Stimulated activated naive CD4-positive, alpha-beta T cell treated with Interleukin-2 at 50 U/mL for 16 hours (primary cell): ENCODE measurements around the gene SPP2.

ENCODE experiments used
- DNase-seq: peaks from one replicate; lab custom pipeline; 2025; lab: John Stamatoyannopoulos, UW

The SPP2 gene

DNA sequence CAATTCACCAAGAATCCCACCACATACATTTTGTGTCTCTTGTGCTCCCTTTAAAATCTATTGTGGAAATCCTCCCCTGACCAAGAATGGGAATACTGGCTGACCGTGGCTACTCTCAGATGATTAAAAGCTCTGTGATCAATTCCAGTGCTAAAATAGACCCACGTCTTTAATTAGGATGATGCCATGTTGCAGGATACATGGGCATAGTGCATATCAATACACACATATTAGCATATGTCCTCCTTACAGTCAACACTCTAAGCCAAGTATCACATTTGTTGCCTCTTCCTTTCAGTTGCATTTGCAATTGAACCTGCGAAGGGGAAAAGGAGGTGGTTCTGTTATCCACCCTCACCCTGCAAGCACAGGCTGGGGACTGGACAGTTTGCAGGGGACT, 41.8 kb downstream of the SPP2 start:
- no peak for DNase-seq

DNA sequence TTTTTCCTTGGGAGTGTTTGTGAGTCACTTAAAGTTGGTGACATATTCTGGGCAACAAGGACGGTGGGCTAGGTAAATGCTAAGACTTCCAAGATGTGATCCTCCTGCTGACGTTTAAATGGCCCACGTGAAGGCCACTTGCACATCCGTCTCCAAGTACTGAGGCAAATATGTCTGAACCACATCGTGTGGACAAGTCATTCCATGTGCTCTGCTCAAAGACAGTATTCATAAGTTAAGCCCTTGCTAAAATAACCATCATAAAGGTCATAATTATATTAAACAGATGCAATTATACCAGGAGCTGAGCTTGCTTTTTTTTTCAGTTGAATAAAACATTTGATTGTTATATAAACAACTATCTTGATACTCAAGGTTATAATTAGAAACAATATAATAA, 44.8 kb downstream of the SPP2 start:
- no peak for DNase-seq

GRCh38 chr2:234096164-234096563, 45.7 kb downstream of the SPP2 start:
- DNase-seq, result no peak

GRCh38 chr2:234098681-234099080, 48.2 kb downstream of the SPP2 start:
- DNase-seq, result no peak

GRCh38 chr2:234099266-234099665, 48.8 kb downstream of the SPP2 start:
- no peak for DNase-seq

- DNase-seq, result no peak
Measured at GRCh38 chr2:234100686-234101085, 50.2 kb downstream of the SPP2 start.

GRCh38 chr2:234102112-234102511, 51.6 kb downstream of the SPP2 start:
- no peak for DNase-seq

DNA sequence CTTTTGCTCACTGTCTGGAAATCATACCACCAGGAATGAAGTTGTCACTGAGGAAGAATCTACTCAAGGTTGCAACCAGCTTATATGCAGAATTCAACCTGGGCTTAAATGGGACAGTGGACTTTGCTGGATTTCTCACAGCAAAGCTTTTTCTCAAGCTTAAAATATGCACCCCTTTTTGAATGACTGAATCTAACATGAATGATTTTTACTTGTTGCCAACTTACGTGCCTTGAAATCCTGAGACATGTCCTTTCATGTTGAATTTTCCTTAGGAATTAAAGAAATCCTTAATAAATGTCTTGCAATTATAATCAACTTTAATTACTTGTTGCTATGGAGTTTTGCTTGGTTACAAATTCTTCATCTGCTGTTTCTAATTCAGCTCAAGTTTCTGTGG, 57.4 kb downstream of the SPP2 start:
- no peak for DNase-seq

GRCh38 chr2:234109321-234109720, 58.8 kb downstream of the SPP2 start:
- no peak for DNase-seq

DNA sequence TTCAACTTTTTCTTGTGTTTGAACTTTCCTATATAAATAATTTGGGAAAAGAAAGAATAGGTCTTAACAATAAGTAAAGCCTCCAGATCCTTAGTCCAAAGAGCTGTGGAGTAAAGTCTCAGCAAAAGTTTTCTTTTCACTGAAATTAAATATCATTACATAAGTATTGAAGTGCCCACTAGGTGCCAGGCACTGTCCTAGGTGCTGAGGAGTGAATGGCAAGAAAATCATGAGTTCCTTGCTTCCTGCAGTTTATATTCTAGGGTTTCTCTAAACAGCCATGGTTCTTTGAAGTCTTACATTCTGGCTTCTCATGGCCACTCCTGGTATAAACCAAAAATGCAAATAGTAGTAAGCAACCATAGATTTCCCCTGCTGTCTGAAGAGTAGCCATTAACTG, 59.7 kb downstream of the SPP2 start:
- no peak for DNase-seq

GRCh38 chr2:234111523-234111922, 61.0 kb downstream of the SPP2 start:
- DNase-seq, result no peak

DNA sequence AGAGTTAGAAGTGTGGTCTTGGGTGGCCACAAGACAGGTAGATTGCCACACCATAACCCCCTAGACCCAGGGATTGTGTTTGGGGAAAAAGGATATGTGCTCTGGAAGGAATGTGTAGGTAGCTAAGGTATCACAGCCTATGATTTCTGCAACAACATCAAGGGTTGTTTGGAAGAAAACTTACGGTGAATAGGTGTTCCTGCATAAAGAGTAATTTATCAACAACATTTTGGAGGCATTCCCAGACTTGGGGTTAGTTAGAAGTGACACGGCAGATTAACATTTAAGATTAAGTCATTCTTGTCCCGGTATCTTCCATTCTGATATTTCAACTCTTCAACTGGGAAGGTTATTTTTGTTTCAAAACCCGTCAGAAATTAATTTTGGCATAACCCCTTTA, 65.5 kb downstream of the SPP2 start:
- no peak for DNase-seq

DNA sequence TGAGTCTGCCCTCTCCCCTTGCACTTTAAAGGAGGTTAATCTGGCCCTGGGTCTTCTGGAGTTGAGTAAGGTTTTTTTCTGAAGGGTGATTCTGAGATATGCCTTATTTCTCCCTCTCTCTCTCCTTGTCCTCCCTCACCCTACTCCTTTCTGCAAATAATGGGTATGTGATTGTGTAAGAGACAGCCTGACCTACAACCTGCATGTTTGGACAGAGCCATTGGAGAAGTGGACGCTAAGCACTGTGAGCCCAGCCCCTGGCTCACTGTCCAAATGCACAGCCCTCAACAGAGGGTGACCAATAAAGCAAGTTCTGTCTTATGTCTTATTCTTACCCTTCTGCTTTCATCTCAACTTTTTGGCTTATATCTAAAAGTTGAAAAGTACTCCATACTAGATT, 71.5 kb downstream of the SPP2 start:
- no peak for DNase-seq

GRCh38 chr2:234125451-234126145, 75.1 kb downstream of the SPP2 start:
- DNase-seq, result no peak

- no peak for DNase-seq
Measured at GRCh38 chr2:234126146-234126470, 75.6 kb downstream of the SPP2 start.
